ENCODE data around the gene CA9.

The CA9 gene

GRCh38 chr9:35652829-35653209, 20.9 kb upstream of the CA9 start:
- DNase-seq = no peak

DNA sequence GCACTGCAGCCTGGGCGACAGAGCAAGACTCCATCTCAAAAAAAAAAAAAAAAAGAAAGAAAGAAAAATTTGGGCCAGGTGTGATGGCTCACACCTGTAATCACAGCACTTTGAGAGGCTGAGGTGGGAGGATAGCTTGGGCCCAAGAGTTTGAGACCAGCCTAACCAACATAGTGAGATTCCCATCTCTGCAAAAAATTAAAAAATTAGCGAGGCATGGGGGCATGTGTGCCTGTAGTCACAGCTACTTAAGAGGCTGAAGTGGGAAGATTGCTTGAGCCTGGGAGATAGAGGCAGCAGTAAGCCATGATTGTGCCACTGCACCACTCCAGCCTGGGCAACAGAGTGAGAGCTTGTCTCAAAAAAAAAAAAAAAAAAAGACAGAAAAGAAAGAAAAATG, 20.1 kb upstream of the CA9 start:
- DNase-seq = no peak

DNA sequence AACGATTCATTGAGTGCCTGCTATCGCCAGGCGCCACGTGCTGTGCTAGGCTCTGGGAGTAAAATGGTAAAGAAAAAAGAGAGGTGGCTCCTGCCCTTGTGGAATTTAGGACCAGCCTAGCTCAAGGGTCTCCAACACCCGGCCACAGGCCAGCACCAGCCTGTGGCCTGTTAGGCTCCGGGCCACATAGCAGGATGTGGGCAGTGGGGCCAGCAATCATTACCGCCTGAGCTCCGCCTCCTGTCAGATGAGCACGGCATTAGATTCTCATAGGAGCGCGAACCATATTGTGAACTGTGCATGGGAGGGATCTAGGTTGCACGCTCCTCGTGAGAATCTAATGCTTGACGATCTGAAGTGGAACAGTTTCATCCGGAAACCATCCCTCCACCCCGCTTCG, 17.4 kb upstream of the CA9 start:
- DNase-seq = no peak

DNA sequence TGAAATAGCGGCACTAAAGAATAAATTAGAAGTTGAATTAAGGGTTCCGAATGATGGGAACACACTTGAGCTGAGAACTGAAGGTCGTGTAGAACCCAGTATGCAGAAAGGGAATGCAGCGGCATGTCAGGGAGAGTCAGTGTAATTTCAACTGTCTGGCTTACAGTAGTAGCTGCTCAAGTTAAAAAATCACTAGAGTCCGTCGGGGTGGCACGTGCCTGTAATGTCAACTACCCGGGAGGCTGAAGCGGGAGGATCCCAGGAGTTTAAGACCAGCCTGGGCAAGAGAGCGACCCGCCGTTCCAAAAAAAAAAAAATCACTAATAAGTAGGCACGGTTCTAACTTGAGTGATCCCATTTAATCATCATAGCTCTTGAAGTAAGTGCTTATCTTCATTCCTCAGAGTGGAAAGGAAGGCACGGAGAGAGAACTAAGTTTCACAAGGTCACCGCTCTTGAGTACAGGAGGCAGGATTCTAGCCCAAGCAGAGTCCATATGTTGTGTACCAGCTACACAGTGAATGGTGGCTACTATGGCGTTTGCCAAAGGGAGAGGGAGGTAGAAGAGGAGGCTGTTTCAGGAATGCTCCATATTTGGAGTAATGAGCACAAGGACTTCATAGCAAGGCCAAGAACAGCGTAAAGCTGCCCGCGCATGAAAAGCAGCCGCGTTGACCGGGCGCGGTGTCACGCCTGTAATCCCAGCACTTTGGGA, 16.7 kb upstream of the CA9 start:
- peak; percentile 42 for DNase-seq

DNA sequence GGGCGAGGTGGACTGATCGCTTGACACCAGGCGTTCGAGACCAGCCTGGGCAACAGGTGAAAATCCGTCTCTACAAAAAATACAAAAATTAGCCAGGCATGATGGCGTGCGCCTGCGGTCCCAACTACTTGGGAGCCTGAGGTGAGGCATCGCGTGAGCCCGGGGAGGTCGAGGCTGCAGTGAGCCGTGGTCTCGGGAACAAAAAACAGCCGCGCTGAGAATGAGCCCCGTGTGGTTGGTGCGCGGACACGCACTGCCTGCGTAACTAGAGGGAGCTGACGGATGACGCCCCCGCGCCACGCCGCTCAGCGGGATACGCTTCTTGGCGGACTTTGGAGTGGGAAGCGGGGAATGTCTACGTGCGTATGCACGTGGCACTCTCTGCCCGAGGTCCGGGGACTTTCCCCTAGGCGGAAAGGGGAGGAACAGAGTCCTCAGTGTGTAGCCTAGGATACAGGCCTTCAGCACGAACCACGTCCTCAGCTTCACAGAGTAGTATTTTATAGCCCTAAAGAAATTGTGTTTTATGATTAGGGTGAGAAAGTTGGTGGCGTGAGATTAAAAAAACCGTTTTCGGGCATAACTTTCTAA, 16.1 kb upstream of the CA9 start, which contains the start of gene RMRP:
Gene RMRP, minus strand, starts transcription at position 474 of the 591 bp plus-strand sequence.
- peak; percentile 100 for DNase-seq

DNA sequence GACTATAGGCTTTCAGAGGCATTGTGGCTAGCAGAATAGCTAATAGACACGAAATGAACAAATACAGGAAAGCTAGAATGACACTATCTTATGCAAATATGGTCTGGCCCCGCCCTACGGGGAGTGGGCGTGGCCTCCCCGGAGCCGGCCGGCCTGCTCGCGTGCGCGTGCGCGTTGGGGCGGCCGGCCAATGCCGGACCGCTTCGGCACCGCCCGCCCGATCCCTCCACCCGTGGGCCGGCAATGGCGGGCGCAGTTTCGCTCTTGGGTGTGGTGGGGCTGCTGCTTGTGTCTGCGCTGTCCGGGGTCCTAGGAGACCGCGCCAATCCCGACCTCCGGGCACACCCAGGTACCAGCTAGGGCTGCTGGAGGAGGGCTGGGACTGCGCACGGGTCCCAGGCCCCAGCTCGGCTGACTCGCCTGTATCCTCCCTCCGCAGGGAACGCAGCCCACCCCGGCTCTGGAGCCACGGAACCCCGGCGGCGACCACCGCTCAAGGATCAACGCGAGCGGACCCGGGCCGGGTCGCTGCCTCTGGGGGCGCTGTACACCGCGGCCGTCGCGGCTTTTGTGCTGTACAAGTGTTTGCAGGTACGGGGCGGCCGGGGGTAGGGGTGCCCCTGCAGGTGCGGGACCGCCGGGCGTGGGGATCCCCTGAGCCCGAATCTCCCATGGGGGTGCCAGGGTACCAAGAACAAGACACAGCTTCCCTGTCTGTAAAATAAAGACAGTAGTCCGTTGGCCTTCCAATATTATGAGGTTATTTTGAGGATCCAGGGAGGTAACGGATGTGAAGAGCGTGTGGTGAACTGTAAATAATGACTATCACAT, 15.4 kb upstream of the CA9 start, which contains the start of gene CCDC107:
Gene CCDC107, plus strand, starts transcription at position 156 of the 831 bp plus-strand sequence. Its CDS starts 88 bp downstream, at position 244.
- DNase-seq = peak; percentile 76

- DNase-seq = peak; percentile 80
These were observed 14.8 kb upstream of the CA9 start for GRCh38 chr9:35658968-35659220.

- peak; percentile 56 for DNase-seq
These were observed 14.4 kb upstream of the CA9 start for GRCh38 chr9:35659340-35659739.

- peak; percentile 64 for DNase-seq
These were observed 12.7 kb upstream of the CA9 start for GRCh38 chr9:35660966-35661415.

DNA sequence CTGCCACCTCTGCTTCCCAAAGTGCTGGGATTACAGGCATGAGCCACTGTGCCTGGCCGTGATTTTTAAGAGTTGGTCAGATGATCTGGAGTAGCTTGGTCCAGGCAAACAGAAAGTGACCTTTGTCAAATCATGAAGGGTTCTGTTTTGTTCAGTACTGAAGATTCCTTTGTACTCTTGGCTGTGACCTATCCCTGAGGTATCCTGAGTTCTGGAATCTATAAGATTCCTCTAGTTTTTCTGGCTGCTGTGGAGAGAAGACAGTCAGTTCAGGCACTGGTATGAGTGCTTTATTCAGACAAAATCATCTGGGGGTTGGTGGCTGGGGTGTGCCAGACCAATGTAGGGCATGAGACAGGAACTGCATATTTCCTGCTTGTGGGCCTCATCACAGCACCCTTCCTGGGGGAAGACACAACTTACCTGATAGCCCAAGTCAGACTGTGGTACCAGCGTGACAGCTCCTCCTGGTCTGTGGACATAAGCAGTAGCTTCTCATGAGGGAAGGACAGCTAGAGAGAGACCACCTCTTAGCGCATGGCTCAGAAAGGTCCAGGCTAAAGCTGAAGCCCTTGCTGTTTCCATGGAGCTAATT, 11.9 kb upstream of the CA9 start:
- DNase-seq = no peak

DNA sequence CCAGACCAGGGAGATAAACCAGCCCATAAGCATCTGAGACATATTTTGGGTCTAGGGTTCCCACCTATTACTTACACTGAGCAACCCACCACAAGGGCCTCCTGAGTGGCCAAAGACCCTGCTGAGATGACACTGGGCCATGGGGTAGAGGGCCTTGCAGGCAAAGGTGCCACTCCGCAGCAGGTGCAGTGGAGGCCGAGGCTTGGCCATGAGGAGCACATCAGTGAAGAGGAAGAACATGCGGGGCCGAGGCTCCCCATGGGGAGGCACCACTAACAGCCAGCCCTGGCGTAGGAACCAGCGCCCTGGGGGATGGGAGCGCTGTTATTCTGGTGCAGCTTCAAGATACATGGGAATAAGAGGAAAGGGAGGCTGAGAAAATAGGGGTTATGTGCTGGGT, 11.3 kb upstream of the CA9 start:
- no peak for DNase-seq

DNA sequence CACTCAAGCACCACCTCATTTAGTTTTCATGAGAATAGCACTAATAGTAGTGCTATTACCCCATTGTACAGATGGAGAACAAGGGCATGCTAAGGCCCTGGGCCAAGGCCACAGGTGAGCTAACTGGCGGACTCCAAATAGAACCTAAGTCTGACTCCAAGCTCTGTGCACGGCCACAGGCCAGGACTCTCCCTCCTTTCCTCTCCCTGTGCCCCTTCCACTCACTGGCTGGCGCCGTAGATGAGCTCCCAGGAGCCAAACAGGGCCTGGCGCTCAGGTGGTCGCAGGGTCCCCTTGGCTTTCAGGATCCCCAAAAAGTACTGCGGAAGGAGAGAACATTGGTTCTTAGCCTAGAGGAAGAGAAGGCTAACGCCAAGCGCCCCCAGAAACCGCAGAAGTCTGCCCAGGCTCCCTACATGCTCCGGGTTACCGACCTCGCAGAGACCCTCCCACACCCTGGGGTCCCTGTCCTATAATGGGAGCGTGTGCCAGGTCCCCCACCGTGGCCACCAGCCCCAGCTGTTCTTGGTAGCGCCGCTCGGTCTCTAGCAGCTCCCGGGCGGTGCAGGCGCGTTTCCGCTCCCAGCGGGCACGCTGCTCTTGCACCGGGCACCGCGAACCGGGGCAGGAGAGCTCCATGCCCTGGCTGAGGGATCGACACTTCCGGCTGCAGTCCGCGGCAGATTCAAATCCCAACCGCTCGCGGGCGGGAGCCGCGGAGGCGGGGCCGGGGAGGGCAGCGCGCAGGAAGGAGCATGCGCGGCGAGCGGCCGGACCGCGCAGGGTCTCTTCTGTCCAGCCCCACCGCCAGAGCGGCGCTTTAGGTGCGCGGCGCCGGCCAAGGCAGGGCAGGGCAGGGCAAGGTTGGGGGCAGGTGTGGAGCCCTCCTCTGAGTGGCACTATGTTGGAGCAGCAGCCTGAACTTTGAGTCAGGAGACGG, 8.9 kb upstream of the CA9 start, which contains the start of gene ARHGEF39:
Gene ARHGEF39, minus strand, starts transcription at position 665 of the 940 bp plus-strand sequence. Its CDS starts 26 bp downstream, at position 639.
- DNase-seq = peak; percentile 83

DNA sequence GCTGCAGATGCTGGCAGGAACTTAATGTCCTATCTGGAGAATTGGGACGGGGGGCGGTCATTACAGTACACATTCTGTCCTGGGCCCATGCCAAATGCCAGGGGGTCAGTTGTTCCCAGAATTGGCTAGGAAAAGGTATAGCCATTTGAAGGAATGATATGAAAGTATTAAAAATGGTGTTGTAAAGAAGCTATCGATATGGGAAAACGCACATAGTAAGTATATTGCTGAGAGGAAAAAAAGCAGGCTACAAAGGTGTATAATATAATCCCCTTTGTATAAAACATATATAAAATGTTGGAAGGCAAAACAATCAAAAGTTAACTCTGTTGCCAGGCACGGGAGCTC, 8.3 kb upstream of the CA9 start:
- no peak for DNase-seq

GRCh38 chr9:35666045-35666444, 7.7 kb upstream of the CA9 start:
- DNase-seq = no peak

GRCh38 chr9:35666549-35666948, 7.2 kb upstream of the CA9 start:
- no peak for DNase-seq

DNA sequence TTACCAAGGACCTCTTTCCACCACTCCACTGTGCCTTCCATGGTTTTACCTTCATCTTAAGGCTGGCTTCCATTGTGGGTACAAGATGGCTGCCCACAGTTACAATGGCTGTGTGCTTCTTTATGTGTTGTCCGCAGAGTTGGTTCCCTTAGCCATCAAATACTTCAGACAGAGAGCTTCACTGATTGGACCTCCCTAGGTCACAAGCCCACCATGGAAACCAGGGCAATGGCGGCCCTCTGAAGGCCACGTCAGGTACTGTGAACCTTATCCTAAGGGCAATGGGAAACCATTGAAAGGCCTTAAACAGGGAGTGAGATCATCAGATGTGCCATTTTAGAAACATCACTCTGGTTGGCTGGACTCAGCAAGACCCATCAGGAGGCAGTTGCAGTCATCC, 5.8 kb upstream of the CA9 start:
- DNase-seq = no peak

- DNase-seq = peak; percentile 70
These were observed 4.2 kb upstream of the CA9 start for GRCh38 chr9:35669331-35670145.

DNA sequence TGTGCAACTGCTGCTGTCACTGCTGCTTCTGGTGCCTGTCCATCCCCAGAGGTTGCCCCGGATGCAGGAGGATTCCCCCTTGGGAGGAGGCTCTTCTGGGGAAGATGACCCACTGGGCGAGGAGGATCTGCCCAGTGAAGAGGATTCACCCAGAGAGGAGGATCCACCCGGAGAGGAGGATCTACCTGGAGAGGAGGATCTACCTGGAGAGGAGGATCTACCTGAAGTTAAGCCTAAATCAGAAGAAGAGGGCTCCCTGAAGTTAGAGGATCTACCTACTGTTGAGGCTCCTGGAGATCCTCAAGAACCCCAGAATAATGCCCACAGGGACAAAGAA, 265 bp downstream of the CA9 start:
- DNase-seq = no peak

DNA sequence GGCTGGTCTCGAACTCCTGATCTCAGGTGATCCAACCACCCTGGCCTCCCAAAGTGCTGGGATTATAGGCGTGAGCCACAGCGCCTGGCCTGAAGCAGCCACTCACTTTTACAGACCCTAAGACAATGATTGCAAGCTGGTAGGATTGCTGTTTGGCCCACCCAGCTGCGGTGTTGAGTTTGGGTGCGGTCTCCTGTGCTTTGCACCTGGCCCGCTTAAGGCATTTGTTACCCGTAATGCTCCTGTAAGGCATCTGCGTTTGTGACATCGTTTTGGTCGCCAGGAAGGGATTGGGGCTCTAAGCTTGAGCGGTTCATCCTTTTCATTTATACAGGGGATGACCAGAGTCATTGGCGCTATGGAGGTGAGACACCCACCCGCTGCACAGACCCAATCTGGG, 1.5 kb downstream of the CA9 start:
- DNase-seq = no peak

GRCh38 chr9:35675732-35676392, 2.1 kb downstream of the CA9 start:
- no peak for DNase-seq

GRCh38 chr9:35679091-35679490, 5.4 kb downstream of the CA9 start:
- DNase-seq = no peak

Data from HCEC 1CT (cell line).